H1 (cell line): Measurements from ENCODE around the gene CACNG4. TPM values are rescaled to one million over a fixed set of nuclear protein-coding genes. Genes with fewer than 3 reads are reported as not detected.

Source experiments
- ATF3 ChIP-seq: IDR thresholded peaks from 2 replicates; pipeline ENCODE4 v1.6.1; 2011; ENCODE audit warnings: low read depth, mild to moderate bottlenecking, low read length; ENCODE audit not compliant: insufficient read depth
- BRCA1 ChIP-seq: IDR thresholded peaks from 2 replicates; pipeline ENCODE4 v1.6.1; 2012; ENCODE audit warnings: low read depth, low read length, improper control_type of control experiment
- CBX8 ChIP-seq: fragments of 300-800, 300-1000 bp; sonication (generic); IDR thresholded peaks from 2 replicates; pipeline ENCODE4 v1.7.1; 2016; ENCODE audit warnings: low read depth, low read length, borderline replicate concordance
- CHD7 ChIP-seq: fragments of 300-600 bp; sonication (generic); IDR thresholded peaks from 2 replicates; pipeline ENCODE4 v1.7.1; 2012; ENCODE audit warnings: low read length, moderate library complexity, mild to moderate bottlenecking, inconsistent platforms; ENCODE audit not compliant: insufficient replicate concordance
- CREB1 ChIP-seq: IDR thresholded peaks from 2 replicates; pipeline ENCODE4 v1.6.1; 2012; ENCODE audit warnings: inconsistent platforms
- EGR1 ChIP-seq: IDR thresholded peaks from 2 replicates; pipeline ENCODE4 v1.6.1; 2011; ENCODE audit warnings: low read depth, low read length, borderline replicate concordance
- MAFK ChIP-seq: IDR thresholded peaks from 2 replicates; pipeline ENCODE4 v1.6.1; 2012; ENCODE audit warnings: low read depth, mild to moderate bottlenecking, improper control_type of control experiment, low read length
- PHF8 ChIP-seq: fragments of 200-600 bp; sonication (generic); conservative IDR thresholded peaks from 2 replicates; pipeline ENCODE4 v1.7.1; 2012; ENCODE audit warnings: low read depth, mild to moderate bottlenecking, inconsistent platforms, low read length, moderate library complexity
- POLR2A ChIP-seq, 2 experiments: IDR thresholded peaks; 1 replicate in 1 of 2; 2 replicates in 1 of 2; pipeline ENCODE4 v1.6.1; 2011; ENCODE audit warnings: low read depth in 2 of 2, low read length in 2 of 2, mild to moderate bottlenecking in 2 of 2; ENCODE audit errors: control extremely low read depth in 1 of 2
- POU5F1 ChIP-seq: IDR thresholded peaks from 2 replicates; pipeline ENCODE4 v1.6.1; 2011; ENCODE audit warnings: low read depth, mild to moderate bottlenecking, low read length, moderate library complexity
- SP4 ChIP-seq: IDR thresholded peaks from 2 replicates; pipeline ENCODE4 v1.6.1; 2012; ENCODE audit warnings: low read length, inconsistent platforms
- polyA plus RNA-seq, 7 experiments: library from polyadenylated mRNA; depleted of rRNA in 3 of 7; stranded (reverse) in 5 of 7; unstranded in 2 of 7; fragments of >200 nt in 5 of 7; fragments of 200-250 nt in 2 of 7; gene quantifications; 1 replicate in 5 of 7; 2 replicates in 1 of 7; 4 replicates in 1 of 7; pipeline versions ENCODE4 v1.2.1 to v1.2.3, GENCODE V29; 2011 to 2013; ENCODE audit warnings: missing spikeins in 2 of 7, mixed read lengths in 2 of 7
- total RNA-seq: library from RNA; stranded (reverse); fragmentation: NEBNext Ultra II Directional; extraction: Animal tissue kit (Norgen Biotek cat#: 25700); gene quantifications from 2 replicates; pipeline ENCODE4 v1.2.1, GENCODE V29; 2021

The CACNG4 gene
- total and polyA plus RNA-seq, 2 of the 8 experiments (the other 6 are each of a cell fraction or from before 2014, with no cell fraction given) = 3.6 to 5.6 TPM

GRCh38 chr17:67049025-67049739 is 84.7 kb downstream of the CACNG4 start (continued):
- TF ChIP-seq CHD7 (no peak), MAFK (no peak), SP4 (no peak), CREB1 (no peak), PHF8 (no peak), ATF3 (no peak), EGR1 (no peak), POLR2A (IDR thresholded peaks at IDR 0.05; ENCODE audit: control extremely low read depth in 1 of 2, low read depth in 2 of 2, low read length in 2 of 2) (no peak), POU5F1 (no peak), CBX8 (no peak), BRCA1 (no peak)
